HL-60/S4 treated with retinoic acid at 250 ng/mL for 4 days and 3 days (cell line): ENCODE data around the gene TENM4.
"Not testable (repeated sequence)": the region's sequence is repeated elsewhere in the genome, so short reads cannot be mapped to it uniquely, and the experiment has no call there.

ENCODE experiments used
- in situ Hi-C: fragments of 300-500 bp; cut with MboI; formaldehyde crosslinking; loops from 2 replicates; pipeline ENCODE4 v1.7.0; 2022; ENCODE audit warnings: low sequenced_read_pairs

Gene TENM4

DNA sequence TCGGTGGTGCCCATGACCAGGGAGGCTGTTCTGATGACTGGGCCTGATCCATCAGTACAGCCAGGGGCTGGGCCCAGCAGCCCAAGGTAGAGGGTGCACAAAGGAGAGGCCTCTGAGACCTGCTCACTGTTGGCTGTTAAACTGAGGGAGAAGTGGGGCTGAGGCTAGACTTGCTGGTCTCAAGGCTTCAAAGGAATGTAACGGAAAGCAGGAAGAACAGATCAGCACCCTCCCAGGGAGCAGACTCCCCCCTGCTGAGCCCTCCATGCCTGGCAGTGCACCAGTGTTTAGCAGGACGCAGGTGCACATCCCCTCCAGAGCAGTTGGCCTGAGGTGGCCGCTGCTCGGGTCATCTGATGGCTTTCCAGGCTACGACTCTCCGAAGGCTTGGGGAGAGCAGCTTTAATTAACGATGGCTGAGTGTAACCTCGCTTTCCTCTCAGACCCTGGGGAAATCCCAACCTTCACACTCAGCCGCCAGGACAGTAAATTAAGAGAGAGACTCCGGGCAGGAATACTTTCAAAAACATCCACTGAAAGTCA is 610.5 kb downstream of the TENM4 start:
- in situ Hi-C loops = no loop called here

DNA sequence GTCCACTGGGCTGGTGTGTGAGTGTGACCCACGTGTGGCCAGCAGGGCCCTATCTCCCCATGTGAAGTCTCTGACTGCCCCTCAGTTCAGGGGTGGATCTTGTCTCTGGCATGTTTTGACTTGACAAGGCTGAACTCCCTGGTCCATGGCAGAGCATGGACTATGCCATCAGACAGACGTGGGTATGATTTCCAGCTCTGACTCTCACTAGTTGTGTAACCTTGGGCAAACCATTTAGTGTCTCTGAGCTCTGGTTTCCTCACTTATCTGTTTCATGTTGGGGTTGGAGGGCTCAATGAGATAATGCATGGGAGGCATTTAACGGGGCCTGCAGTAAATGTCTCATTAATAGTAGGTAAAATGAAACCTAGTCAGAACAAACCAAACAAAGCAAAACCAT is 611.7 kb downstream of the TENM4 start:
- in situ Hi-C loops = no loop called here

DNA sequence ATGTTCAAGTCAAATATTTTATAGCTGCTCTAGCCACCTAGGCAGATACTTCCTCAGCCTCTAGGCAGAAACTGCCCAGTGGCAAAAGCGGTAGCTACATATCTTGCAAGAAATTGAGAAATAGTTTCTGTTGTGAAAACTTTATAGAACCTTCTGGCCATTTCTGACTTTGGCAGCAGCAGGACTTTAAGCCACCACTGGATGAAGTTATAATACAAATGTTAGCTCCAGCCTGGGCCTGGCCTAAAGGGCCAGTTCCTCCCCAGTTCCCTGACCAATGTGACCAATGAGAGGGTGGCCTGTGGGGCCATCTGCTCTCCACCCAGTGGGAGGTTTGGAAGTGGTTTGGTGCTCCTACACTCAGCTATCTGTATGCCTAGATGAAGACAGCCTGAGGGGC is 612.2 kb downstream of the TENM4 start:
- in situ Hi-C loops = no loop called here

DNA sequence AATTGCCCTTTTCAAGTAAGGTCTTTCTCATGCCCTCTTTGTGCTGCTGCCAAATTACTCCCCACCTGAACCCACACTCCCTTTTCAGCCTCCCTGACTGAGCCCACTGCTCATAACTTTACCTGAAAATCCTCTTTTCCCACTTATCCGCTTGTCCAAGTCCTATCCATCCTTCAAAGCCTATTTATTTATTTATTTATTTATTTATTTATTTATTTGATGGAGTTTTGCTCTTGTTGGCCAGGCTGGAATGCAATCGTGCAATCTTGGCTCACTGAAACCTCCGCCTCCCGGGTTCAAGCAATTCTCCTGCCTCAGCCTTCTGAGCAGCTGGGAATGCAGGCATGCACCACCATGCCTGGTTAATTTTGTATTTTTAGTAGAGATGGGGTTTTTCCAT is 613.5 kb downstream of the TENM4 start:
- in situ Hi-C loops = not testable (repeated sequence)

DNA sequence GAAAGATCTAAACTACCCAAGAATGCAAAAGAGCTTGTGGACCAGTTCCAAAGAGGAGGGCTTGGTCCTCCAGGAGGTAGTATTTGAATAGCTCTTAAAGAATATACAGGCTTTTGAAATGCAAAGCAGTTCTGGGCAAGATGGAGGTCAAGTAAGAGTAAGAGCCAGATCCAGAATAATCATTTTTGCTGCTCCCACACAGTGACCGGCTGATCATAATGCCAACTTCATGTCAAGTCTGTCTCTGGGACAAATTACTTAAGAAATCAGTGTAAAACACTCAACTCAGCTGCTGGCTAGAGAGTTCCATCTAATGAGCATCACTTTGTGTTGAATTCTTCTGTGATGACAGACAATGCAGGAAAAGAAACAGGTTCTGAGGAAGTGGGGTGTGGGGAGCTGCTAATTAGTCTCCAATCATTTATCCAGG is 615.2 kb downstream of the TENM4 start:
- in situ Hi-C loops = no loop called here

DNA sequence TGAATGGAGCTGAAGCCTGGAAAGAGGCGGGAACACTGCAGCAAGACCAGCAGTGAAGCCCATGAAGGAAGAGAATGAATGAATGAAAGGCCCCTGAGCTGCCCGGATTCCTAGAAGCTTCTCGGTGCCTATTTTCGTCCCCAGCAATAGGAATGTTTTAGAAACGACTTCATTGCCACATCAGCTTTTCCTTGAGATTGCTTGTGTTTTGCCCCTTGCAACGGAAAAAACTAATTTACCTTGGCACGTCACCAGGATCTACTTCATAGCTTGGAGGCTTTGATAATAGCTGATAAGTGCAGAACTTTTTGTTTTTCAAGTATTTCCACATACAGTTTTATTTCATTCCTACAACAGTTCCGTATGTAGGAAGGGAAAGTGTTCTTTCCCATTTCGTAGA is 617.2 kb downstream of the TENM4 start:
- in situ Hi-C loops = no loop called here

DNA sequence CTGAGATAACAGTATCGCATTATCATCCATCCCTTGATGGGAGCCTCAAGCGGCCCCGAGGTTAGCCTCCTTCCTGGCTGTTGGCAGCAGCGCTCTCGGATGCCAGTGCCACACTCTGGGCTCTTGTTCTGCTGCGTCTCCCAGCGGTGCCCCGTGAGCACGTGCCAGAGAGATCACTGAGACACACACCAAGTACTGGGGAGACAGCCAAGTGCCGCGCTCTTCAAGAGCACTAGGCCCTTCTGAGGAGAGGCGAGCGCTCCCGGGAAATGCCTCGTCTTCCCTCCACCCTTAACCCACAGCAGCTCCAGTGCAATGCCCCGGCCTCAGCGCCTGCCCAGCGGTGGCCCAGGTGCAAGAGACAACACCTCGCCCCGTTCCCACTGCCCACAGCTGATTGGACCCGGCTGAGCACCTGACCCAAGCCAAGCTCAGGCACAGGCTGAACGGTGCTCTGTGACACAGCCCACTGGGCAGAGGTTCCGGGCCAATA is 617.9 kb downstream of the TENM4 start:
- in situ Hi-C loops = no loop called here

DNA sequence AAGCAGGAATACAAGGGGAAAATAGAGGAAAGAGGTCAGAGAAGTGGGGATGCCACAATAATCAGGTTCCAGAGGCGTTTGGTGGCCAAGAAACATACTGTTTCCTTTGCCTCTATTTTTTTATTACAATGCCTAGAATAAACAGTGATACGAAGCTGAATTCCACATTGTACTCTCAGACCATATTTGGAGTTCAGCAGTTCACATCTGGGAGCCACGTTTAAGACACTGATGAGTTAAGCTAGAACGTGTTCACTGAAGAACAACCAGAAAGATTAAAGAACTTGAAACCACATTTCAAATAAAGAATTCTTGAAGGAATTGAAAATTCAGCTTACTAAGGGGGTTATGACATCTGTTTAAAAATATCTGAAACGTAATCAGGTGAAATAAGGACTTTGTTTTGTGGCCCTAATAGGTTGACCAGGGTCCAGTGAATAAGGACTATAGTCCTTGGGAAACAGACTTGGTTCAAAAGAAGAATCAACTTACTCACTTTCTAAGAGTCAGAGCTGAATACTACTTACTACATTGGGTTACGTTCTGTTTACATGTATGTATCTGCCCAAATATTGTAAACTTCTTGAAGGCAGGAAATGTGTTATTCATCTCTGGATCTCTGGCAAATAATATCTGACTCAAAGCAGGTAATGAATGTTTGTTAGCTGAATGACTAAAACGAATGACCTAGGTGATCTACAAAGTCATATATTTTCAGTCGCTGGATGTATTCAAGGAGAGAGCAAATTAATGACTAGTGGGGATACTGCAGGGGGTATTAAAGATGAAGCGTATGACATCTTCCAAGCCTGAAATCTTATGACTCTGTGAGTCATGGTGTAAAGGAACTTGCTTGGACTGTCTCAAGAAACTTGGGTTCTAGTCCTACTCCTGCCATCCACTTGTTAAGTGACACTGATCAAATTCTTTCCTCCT is 619.2 kb downstream of the TENM4 start:
- in situ Hi-C loops = no loop called here

DNA sequence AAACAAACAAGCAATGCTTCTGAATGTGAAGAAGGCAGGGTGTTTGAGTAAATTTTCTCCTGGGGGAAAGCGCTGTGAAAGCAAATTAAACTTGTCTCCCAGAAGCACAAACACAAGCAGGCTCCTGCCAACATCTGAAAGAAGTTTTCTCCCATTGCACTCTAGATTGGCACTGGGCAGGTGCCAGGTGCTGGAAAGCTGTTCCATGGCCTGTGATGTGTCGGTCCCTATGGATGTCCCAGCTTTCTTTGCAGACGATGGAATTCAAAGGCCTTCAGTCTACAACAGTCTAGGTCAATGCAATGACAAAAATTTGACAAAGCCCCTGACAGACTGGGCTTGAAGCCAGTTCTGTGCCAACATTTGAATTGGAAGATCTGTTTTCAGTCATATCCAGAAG is 620.1 kb downstream of the TENM4 start:
- in situ Hi-C loops = no loop called here

DNA sequence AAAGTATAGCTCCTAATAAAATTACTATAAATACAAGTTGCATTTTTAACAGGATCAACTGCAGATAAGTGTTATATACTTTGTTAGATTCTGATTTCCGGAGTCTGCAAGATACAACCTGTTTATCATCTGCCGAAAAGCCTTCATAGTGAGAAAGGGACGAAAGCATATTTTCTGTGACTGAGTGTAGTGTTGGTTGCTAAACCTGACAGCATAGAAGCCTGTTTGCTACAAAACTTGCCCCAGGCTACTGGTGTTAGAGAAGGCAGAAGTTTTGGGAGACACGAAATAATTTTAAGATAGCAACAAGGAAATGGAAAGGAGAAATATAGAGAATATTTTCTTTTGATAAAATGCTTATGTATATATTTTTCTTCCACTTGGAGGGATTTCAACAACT is 622.6 kb downstream of the TENM4 start:
- in situ Hi-C loops = no loop called here

DNA sequence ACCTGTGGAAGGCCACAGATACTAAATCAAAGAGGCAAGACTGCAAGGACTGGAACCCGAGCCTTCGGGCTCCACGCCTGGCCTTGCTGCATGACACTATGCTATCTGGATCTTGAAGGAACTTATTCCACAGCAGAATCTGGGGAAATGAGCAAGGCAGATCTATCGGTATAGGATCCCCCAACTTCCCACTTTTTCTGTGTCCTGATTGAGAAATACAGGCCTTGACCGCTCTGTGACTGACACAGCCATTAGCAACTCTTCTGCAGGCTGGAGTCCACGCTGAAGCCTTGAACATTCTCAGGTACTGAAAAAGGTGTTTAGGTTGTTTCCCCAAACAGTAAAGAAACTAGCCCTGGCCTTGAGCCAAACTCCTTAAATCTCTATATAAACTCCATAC is 625.0 kb downstream of the TENM4 start:
- in situ Hi-C loops = no loop called here

DNA sequence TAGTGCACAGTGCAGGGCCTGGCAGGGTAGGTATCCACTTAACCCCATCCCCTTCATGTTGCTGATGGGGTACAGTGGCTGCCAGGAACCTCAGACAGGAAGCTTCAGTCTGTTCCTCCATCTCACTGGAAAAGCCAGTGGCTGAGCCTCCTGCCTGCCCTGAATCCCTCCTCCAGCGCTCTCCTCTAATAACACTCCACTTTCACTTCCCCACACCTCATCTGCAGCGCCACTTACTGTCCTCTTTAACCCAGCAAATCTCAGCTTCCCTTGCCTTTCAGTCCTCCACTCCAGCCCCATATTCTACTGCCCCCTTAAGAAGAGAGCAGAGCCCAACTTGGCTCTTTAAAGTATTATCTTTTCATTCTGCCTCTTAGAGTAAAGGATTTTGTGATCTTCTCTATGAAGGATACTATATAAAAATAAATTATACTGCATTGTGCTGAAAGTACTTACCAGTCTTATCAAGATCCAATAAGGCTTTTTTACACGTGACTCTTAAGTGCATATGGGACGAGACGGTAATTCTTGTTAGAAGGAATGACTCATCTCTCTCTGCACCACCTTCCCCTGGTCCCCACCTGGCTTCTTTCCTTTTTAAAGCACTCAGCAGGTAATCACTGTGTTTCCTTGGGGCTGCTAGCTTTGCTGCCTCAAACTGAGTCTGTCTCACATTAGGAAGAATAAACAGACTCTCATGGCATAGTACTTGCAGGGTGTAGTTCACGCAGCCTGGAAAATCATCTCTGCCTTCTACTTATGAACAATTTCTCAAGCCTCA is 628.1 kb downstream of the TENM4 start:
- in situ Hi-C loops = no loop called here

DNA sequence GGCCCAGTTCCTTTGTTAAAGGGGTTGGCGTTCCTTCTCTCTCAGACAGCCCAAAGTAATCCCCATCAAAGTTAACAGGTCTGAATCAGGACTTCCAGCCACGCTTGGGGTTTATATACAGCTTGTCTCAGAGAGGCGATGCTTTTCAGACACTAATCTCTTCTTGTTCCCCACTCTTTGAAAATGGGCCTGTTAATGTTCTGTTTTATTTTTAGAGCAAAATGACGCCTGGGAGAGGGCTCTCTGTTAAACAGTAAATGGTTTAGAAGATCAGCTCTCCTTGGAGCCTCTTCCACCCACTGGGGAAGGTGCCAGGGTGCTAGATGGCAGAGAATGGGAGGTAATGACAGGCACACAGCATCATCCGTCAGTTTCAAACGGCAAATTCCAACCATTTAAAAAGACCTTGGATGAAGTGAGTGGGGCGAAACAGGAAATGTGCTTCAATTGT is 630.2 kb downstream of the TENM4 start:
- in situ Hi-C loops = no loop called here

DNA sequence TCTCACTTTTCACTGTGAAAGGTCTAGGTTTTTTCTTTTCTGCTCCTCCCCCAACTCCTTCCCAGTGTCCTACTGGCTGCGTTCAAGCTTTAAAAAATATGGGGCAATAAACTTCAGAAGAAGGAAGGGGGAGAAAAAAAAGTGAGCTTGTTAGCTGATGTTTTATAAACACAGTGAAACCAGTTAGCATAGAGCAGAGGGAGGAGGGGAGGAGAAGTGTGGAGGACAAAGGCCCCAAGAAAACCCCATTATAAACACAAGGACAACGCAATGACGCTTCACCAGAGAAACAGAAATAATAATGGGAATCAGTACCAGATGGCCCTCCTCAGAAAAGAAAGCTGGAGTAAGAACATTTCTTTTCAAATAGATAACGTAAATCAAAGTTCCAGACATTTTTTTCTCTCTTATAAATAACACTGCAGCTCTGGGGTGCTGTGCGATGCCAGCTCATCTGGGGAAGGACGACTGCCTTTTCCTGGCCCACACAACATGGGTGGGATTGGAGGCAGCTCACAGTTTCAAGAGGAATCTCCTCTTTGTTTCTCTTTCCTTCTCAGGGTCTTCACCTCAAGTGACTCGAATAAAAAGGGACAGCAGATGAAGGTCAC is 630.8 kb downstream of the TENM4 start:
- in situ Hi-C loops = no loop called here

DNA sequence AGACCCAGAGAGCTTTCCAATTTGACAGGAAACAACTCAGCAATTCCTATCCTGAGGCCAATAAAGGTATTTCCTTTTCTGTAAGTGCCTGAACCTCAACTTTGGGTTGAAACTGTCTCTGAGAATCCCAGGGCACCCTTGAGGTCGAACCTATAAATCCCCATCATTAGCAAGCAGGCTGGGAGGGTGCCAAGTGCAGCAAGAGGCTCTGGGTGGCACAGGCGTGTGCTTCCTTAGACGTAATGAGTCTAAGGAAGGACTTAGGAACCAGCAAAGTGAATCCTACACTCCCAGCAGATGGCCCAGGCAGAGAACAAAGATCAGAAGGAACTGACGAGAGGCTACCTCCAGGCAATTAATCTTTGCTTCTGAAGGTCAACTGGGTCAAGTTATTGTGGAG is 631.9 kb downstream of the TENM4 start:
- in situ Hi-C loops = no loop called here

DNA sequence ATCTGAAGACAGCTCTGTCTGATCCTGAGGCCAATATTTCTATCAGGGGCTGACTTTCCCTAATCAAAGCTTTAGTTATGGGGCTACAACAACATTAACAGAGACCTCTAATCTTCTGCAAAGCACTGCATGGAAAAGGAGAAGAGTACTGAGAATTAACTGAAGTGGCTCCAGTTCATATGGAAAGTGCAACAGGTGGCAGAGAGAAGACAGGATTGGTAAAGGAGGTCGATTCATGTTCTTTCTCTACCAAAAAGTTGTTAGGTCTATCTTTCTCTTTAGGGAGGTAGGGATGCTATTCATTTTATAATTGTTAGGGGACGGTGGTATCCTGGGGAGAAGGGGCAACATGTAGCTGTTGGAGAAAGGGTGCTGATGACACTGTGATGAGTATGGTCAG is 633.5 kb downstream of the TENM4 start:
- in situ Hi-C loops = no loop called here

DNA sequence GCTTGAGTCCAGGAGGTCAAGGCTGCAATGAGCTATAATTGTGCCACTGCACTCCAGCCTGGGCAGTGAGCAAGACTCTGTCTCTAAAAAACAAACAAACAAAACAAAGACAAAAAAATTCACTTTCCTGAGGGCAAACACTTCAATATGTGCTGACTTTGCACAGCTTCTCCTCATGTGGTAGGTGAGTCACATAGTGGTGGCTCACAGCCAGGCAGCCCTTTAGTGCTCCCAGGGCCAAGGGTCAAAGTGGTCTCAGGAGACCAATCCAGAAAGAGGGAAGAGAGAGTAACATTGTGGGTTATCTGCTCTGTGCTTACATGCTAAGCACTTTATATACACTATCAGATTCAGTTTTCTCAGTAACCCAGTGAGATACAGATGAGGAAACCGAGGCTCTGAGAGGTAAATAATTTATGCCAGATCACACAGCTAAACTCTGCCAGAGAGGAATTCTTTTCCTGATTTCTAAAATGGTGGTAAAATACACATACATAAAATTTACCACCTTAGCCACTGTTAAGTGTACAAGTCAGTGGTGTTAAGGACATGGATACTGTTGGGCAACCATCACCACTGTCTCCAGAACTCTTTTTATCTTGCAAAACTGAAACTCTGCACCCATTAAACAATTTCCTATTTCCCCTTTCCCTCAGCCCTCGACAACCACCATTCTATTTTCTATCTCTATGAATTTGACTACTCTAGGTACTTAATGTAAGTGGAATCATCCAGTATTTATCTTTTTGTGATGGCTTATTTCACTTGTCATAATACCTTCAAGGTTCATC is 634.4 kb downstream of the TENM4 start:
- in situ Hi-C loops = no loop called here

DNA sequence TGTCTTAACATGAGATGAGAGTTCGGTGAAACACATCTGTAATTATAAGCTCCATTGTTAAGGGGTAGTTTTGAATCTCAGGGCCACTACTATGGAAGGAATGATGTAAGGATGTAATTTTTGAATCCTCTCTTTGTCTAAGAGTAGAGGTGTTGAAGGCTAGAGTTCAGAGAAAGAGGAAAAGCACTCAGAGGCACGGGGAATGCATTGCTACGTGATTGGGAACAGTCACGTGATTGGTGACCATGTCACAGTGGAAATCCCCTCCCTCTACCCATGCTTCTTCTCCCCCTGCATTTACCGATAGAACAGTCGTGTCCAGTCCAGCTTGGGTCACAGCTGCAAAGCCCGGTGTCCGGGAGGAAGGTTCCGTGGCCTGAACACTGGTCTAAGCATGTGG is 635.8 kb downstream of the TENM4 start:
- in situ Hi-C loops = no loop called here

DNA sequence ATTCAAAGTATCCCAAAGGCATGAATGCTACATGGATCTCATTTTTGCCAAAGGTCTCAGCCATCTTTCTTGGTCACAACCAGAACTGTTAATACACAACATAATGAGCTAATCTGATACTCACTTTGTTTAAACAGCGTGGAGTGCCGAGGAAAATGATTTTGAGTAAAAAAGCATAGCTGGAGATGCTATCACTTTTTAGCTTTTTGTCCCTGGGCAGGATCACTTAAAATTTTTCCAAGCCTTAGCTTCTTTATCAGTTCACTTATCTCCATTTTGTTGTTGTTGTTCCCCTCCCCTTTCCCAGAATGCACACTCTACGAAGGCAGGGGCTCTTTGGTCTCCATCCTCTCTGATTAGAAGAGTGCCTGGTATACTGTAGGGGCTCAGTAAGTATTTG is 636.8 kb downstream of the TENM4 start:
- in situ Hi-C loops = no loop called here

DNA sequence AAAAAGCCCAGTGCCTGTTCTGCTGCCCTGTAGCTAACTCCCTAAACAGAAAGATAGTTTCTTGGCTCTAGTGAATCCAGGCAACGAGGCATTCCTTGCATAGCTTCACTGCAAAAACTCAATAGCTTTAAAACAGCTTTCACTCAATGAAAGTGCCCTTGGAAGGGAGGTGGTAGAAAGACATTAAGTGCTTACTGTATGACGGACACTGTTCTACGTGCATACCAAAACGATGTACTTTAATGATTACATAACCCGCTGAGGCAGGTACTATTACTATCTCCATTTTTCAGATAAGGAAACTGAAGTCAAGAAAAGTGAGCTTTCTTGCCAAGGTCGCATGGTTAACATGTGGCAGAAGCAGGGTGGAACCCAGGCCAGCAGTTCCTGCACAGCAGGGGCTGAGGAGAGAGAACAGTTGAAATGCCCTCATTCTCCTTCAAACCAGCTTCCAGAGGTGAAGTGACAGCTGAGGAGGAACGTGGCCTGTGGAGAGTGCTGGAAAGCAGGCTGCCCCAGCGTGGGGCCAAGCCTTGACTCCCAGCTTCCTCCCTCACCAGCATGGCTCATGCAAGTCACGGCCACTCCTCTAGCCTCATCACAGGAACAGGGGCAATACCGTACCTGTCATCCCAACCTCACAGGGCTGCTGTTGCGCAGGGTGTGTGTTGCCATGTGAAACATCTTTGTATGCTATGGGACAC is 638.6 kb downstream of the TENM4 start:
- in situ Hi-C loops = no loop called here
